Measurements from ENCODE around the gene SLC5A11. TPM values are rescaled to one million over a fixed set of nuclear protein-coding genes. Genes with fewer than 3 reads are reported as not detected.

Gene SLC5A11
- total RNA-seq, 3 donors from 2014 or later (not counting 1 experiment from before 2014, with no cell fraction given): 0.20 to 0.40 TPM; not detected in 1

DNA sequence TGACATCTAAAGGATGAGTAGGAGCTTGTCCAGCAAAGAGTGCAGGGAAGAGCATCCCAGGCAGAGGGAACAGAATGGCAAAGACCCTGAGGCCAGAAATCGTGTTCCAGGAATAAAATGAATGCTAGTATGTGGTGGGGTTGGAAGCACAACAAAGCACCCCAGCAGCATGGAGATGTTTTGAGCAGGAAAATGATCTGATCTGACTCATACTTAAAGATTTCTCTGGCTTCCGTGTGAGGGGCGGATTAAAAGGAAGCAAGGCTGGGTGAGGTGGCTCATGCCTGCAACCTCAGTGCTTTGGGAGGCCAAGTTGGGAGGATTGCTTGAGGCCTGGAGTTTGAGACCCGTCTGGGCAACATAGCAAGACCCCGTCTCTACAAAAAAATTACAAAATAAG lies 2.3 kb downstream of the SLC5A11 start:
- Mint-ChIP-seq H3K27me3 (ENCODE audit: low read depth in 2 of 2) (no peaks in the 10 kb centered on the region), H3K36me3 (no peaks in the 10 kb centered on the region), H3K9me3 (no peaks in the 10 kb centered on the region), H3K4me3 (no peak overlapping the region), H3K4me1 (no peaks in the 10 kb centered on the region), H3K27ac (no peak overlapping the region)
- no peaks in the 10 kb centered on the region for H3K9me3 ChIP-seq (ENCODE audit: control insufficient read depth, insufficient read depth, low read length)
- no peak overlapping the region for H3K4me3 ChIP-seq (ENCODE audit: low read length)
- 86% methylated on average over 5 of the region's 5 CpGs for WGBS (ENCODE audit: insufficient coverage)
- no peaks in the 10 kb centered on the region for H3K27me3 ChIP-seq (ENCODE audit: control insufficient read depth, insufficient read depth, low read length)
- H3K27ac ChIP-seq (ENCODE audit: low read length): no peak overlapping the region
- intact Hi-C loops (cut with micrococcal nuclease): no loop called here
- H3K4me1 ChIP-seq (ENCODE audit: control insufficient read depth, insufficient read depth, low read length): no peaks in the 10 kb centered on the region
- TF ChIP-seq, protein P1, sequence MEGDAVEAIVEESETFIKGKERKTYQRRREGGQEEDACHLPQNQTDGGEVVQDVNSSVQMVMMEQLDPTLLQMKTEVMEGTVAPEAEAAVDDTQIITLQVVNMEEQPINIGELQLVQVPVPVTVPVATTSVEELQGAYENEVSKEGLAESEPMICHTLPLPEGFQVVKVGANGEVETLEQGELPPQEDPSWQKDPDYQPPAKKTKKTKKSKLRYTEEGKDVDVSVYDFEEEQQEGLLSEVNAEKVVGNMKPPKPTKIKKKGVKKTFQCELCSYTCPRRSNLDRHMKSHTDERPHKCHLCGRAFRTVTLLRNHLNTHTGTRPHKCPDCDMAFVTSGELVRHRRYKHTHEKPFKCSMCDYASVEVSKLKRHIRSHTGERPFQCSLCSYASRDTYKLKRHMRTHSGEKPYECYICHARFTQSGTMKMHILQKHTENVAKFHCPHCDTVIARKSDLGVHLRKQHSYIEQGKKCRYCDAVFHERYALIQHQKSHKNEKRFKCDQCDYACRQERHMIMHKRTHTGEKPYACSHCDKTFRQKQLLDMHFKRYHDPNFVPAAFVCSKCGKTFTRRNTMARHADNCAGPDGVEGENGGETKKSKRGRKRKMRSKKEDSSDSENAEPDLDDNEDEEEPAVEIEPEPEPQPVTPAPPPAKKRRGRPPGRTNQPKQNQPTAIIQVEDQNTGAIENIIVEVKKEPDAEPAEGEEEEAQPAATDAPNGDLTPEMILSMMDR (IDR thresholded peaks at IDR 0.05): no peak
- no peaks in the 10 kb centered on the region for H3K36me3 ChIP-seq (ENCODE audit: control insufficient read depth, insufficient read depth, low read length)
- no peak for ATAC-seq
- DNase-seq: no peak

DNA sequence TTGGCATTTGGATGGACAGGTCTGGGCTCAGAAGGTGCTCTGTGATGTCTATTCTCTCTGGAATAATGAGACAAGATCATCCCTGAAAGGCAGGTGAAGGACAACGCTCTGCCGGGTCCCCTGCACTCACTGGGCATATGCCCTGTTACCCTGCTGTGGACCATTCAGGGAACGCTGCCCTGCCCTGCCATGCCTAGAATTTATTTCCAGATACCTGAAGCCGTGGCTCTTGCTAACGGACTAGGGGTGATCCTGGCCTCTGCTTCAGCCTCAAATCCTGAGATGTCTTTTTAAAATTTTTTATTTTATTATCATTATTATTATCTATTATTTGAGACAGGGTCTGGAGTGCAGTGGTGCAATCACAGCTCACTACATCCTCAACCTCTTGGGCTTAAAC lies 3.9 kb downstream of the SLC5A11 start:
- no peaks in the 10 kb centered on the region for H3K36me3 ChIP-seq (ENCODE audit: control insufficient read depth, insufficient read depth, low read length)
- no peaks in the 10 kb centered on the region for H3K9me3 Mint-ChIP-seq
- H3K27ac ChIP-seq (ENCODE audit: low read length): no peak overlapping the region
- 95% methylated on average over 3 of the region's 5 CpGs for WGBS (ENCODE audit: insufficient coverage)
- TF ChIP-seq, protein P1 (IDR thresholded peaks at IDR 0.05): no peak
- H3K36me3 Mint-ChIP-seq: no peaks in the 10 kb centered on the region
- no peaks in the 10 kb centered on the region for H3K4me1 Mint-ChIP-seq
- no peaks in the 10 kb centered on the region for H3K4me1 ChIP-seq (ENCODE audit: control insufficient read depth, insufficient read depth, low read length)
- intact Hi-C loops (cut with micrococcal nuclease): no loop called here
- H3K27ac Mint-ChIP-seq: no peak overlapping the region
- no peak overlapping the region for H3K4me3 Mint-ChIP-seq
- ATAC-seq (no peak), DNase-seq (no peak)
- no peaks in the 10 kb centered on the region for H3K27me3 ChIP-seq (ENCODE audit: control insufficient read depth, insufficient read depth, low read length)
- H3K9me3 ChIP-seq (ENCODE audit: control insufficient read depth, insufficient read depth, low read length): no peaks in the 10 kb centered on the region
- H3K4me3 ChIP-seq (ENCODE audit: low read length): no peak overlapping the region
- no peaks in the 10 kb centered on the region for H3K27me3 Mint-ChIP-seq (ENCODE audit: low read depth in 2 of 2)

DNA sequence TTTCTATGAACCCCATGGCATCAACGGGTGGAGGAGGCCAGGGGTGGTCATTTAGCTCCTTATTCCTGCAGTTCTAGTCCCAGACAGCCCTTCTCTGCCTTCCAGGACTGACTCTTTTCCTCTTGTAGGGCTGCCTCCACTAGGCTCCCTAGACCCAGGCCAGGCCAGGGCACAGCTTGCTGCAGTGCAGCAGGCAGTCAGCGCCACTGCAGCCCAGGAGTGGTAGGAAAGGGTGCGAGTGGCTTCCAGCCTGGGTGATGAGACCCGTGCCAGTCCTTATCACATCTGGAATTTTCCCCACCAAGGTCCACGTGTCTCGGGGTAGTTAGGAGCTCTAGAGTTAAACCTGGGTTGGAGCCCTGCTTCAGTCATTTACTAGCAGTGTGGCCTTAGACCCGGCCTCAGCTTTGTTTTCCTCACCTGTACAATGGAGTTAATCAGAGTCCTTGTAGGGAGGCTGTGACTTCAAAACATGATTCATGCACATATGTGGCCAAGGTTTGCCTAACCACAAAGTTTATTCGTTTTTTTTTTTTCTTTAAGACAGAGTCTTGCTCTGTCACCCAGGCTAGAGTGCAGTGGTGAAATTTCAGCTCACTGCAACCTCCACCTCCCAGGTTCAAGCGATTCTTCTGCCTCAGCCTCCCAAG lies 4.7 kb downstream of the SLC5A11 start:
- no peak for DNase-seq
- intact Hi-C loops (cut with micrococcal nuclease): no loop called here
- no peaks in the 10 kb centered on the region for H3K9me3 ChIP-seq (ENCODE audit: control insufficient read depth, insufficient read depth, low read length)
- no peak overlapping the region for H3K4me3 ChIP-seq (ENCODE audit: low read length)
- WGBS (ENCODE audit: insufficient coverage): 65% methylated on average over 8 of the region's 9 CpGs
- Mint-ChIP-seq H3K4me1 (no peaks in the 10 kb centered on the region), H3K4me3 (no peak overlapping the region), H3K9me3 (no peaks in the 10 kb centered on the region), H3K27ac (no peak overlapping the region), H3K27me3 (ENCODE audit: low read depth in 2 of 2) (no peaks in the 10 kb centered on the region), H3K36me3 (no peaks in the 10 kb centered on the region)
- H3K27me3 ChIP-seq (ENCODE audit: control insufficient read depth, insufficient read depth, low read length): no peaks in the 10 kb centered on the region
- H3K27ac ChIP-seq (ENCODE audit: low read length): no peak overlapping the region
- H3K4me1 ChIP-seq (ENCODE audit: control insufficient read depth, insufficient read depth, low read length): no peaks in the 10 kb centered on the region
- TF ChIP-seq, protein P1 (IDR thresholded peaks at IDR 0.05): no peak
- H3K36me3 ChIP-seq (ENCODE audit: control insufficient read depth, insufficient read depth, low read length): no peaks in the 10 kb centered on the region
- ATAC-seq: no peak

DNA sequence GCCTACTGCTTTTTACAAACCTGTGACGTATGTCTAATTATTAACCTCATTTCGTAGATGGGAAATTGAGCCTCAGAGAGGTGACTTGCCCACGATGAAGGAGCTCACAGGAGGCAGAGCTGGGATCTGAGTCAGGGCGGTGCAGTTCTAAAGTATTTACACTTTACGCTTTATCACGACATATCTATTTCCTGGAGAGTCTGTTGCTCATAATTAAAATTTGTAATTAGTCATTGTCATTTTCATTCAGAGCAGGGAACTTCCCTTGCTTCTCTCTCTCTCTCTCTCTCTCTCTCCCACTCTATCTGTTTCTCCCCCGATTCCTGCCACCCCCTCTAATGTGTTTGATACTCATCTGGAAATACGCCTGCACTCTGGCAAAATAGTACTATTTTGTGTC lies 5.9 kb downstream of the SLC5A11 start:
- WGBS (ENCODE audit: insufficient coverage): 73% methylated on average over 5 of the region's 8 CpGs
- no peaks in the 10 kb centered on the region for H3K4me1 ChIP-seq (ENCODE audit: control insufficient read depth, insufficient read depth, low read length)
- no peaks in the 10 kb centered on the region for H3K9me3 Mint-ChIP-seq

More for the DNA sequence above, 5.9 kb downstream of the SLC5A11 start:
- TF ChIP-seq, protein P1 (IDR thresholded peaks at IDR 0.05): no peak
- H3K27me3 Mint-ChIP-seq (ENCODE audit: low read depth in 2 of 2): no peaks in the 10 kb centered on the region
- DNase-seq (no peak), ATAC-seq (no peak)
- no peaks in the 10 kb centered on the region for H3K4me1 Mint-ChIP-seq
- H3K9me3 ChIP-seq (ENCODE audit: control insufficient read depth, insufficient read depth, low read length): no peaks in the 10 kb centered on the region
- H3K4me3 ChIP-seq (ENCODE audit: low read length): no peak overlapping the region
- no peaks in the 10 kb centered on the region for H3K36me3 Mint-ChIP-seq
- intact Hi-C loops (cut with micrococcal nuclease): no loop called here
- no peak overlapping the region for H3K27ac Mint-ChIP-seq
- no peak overlapping the region for H3K4me3 Mint-ChIP-seq
- no peaks in the 10 kb centered on the region for H3K27me3 ChIP-seq (ENCODE audit: control insufficient read depth, insufficient read depth, low read length)
- H3K27ac ChIP-seq (ENCODE audit: low read length): no peak overlapping the region
- no peaks in the 10 kb centered on the region for H3K36me3 ChIP-seq (ENCODE audit: control insufficient read depth, insufficient read depth, low read length)

All from natural killer cell (primary cell).